ENCODE measurements around the gene MANSC1.
"Not testable (repeated sequence)": the region's sequence is repeated elsewhere in the genome, so short reads cannot be mapped to it uniquely, and the experiment has no call there.

Gene MANSC1

GRCh38 chr12:12323118-12323517 is 26.9 kb downstream of the MANSC1 start:
- no peak for DNase-seq

DNA sequence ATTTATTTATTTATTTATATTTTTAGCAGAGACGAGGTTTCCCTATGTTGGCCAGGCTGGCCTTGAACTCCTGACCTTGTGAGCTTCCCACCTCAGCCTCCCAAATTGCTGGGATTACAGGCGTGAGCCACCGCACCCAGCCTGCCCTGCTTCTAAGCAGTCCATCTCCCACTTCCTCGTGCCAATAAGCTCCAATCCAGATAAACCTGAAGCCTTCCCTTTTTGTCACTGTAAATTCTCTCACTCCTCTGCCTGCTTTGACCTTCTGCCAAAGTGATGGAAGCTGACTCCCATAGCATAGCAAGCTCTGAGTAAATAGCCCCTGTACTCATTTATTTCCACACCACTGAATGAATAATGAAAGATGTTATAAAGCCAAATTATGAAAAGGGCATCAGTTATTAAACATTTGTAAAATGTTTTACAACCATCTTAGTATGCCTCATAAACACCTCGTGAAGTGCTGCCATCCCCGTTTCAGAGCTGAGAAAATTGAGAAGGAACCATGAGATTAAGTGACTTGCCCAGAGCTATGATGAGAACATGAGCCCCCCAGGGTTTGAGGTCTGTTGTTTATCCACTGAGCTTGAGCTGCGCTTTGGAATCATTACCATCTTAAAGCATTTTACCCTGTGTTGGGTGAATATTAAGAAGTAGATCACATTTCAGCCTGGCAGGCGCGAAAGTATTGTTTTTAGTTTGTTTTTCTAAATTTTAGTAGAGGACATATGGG is 30.4 kb downstream of the MANSC1 start:
- no peak for DNase-seq

- no peak for DNase-seq
Measured at GRCh38 chr12:12315838-12316237, 34.2 kb downstream of the MANSC1 start.

DNA sequence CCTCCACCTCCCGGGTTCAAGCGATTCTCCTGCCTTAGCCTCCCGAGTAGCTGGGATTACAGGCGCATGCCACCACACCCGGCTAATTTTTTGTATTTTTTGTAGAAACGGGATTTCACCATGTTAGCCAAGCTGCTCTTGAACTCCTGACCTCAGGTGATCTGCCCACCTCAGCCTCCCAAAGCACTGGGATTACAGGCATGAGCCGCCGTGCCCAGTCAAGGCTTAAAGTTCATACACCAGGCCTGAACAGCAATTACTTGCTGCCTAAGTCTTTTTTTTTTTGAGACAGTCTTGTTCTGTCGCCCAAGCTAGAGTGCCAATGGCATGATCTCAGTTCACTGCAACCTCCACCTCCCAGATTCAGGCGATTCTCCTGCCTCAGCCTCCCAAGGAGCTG is 39.3 kb downstream of the MANSC1 start:
- DNase-seq: not testable (repeated sequence)

- no peak for DNase-seq
Measured at GRCh38 chr12:12305568-12306300, 44.3 kb downstream of the MANSC1 start.

- no peak for DNase-seq
Measured at GRCh38 chr12:12302976-12303375, 47.1 kb downstream of the MANSC1 start.

GRCh38 chr12:12301122-12301521 is 48.9 kb downstream of the MANSC1 start:
- no peak for DNase-seq

DNA sequence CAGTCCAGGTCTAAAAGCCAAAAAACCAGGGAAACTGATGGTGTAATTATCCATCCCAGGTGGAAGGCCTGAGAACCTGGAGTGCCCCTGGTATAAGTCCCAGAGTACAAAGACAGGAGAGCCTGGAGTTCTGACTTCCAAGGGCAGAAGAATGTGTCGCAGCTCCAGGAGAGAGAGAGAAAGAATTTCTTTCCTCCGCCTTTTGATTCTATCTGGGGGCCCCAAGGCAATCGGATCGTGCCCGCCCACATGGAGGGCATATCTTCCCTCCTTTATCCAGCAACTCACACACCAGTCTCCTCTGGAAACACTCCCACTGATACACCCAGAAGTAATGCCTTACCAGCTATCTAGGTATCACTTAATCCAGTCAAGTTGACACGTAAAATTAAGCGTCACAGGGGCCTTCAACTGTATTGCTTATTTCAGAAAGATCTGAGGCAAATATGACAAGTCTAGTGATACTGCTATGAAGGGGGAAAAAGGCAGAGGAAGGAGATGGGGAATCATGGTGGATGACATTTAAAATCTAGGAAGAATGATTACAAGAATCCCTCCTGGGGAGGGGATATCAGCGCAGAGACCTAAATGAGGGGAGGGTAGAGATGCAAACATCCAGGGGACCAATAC is 52.7 kb downstream of the MANSC1 start:
- DNase-seq: no peak

GRCh38 chr12:12294215-12295005 is 55.6 kb downstream of the MANSC1 start:
- DNase-seq: no peak

GRCh38 chr12:12290206-12290605 is 59.8 kb downstream of the MANSC1 start:
- no peak for DNase-seq

GRCh38 chr12:12286441-12286840 is 63.6 kb downstream of the MANSC1 start:
- DNase-seq: no peak

GRCh38 chr12:12282761-12283425 is 67.1 kb downstream of the MANSC1 start:
- no peak for DNase-seq

GRCh38 chr12:12282202-12282601 is 67.8 kb downstream of the MANSC1 start:
- DNase-seq: no peak

- DNase-seq: no peak
Measured at GRCh38 chr12:12281134-12281533, 68.9 kb downstream of the MANSC1 start.

DNA sequence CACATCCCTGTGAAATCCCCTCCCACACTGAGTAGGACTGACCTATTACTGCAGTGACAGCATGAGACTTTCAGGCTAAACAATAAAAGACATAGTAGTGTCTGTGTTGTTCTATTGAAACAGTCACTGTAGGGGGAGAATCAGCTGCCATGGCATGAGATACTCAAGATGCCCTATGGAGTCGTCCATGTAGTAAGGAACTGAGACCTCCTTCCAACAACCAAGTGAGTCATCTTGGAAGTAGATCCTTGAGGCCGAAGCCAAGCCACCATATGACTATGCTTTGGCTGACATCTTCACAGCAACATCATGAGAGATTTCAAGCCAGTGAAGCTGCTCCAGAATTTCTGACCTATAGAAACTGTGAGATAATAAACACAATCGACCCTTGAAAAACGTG is 71.1 kb downstream of the MANSC1 start:
- DNase-seq: no peak

Measured in CD4-positive, alpha-beta T cell treated with Interleukin-4 for 4 hours (primary cell).